ENCODE measurements around the gene COASY.

DNA sequence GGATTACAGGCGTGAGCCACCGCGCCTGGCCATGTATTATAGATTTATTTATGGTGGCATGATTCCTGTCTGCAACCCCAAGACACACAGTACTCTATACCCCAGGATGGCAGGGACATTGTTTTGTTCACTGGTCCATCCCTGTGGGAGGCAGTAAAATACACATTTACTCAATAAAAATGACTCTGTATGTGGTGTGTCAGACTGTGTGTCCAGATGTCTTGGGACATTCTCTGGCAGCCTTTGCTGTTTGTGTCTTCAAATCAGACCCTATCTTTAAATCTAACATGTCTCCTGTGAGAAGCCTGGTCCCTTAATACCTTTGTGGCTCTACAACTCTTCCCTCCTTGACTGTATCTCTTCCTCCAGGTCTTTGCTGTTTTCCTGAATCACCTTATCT lies 1.7 kb upstream of the COASY start:
- TF ChIP-seq EZH2 (IDR thresholded peaks at IDR 0.05; ENCODE audit: borderline replicate concordance, low read depth, low read length, poor library complexity, severe bottlenecking): no peak
- TF ChIP-seq, protein P1, sequence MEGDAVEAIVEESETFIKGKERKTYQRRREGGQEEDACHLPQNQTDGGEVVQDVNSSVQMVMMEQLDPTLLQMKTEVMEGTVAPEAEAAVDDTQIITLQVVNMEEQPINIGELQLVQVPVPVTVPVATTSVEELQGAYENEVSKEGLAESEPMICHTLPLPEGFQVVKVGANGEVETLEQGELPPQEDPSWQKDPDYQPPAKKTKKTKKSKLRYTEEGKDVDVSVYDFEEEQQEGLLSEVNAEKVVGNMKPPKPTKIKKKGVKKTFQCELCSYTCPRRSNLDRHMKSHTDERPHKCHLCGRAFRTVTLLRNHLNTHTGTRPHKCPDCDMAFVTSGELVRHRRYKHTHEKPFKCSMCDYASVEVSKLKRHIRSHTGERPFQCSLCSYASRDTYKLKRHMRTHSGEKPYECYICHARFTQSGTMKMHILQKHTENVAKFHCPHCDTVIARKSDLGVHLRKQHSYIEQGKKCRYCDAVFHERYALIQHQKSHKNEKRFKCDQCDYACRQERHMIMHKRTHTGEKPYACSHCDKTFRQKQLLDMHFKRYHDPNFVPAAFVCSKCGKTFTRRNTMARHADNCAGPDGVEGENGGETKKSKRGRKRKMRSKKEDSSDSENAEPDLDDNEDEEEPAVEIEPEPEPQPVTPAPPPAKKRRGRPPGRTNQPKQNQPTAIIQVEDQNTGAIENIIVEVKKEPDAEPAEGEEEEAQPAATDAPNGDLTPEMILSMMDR (conservative IDR thresholded peaks at IDR 0.05; ENCODE audit: low read depth, low read length): no peak
